Measurements from ENCODE around the gene MYRF.

MYRF gene

GRCh38 chr11:61765550-61766253 lies 13.3 kb downstream of the MYRF start:
- no peak for TF ChIP-seq CTCF (conservative IDR thresholded peaks at IDR 0.05)
- no peak for TF ChIP-seq ZFX (IDR thresholded peaks at IDR 0.05)
- no peak overlapping the region for H3K27ac ChIP-seq

- no peak overlapping the region for H3K27ac ChIP-seq
- TF ChIP-seq ZFX (IDR thresholded peaks at IDR 0.05) (no peak), CTCF (conservative IDR thresholded peaks at IDR 0.05) (no peak)
Measured at GRCh38 chr11:61766353-61766841, 14.0 kb downstream of the MYRF start.

- TF ChIP-seq CTCF (conservative IDR thresholded peaks at IDR 0.05) (no peak), ZFX (IDR thresholded peaks at IDR 0.05) (no peak)
- H3K27ac ChIP-seq, result no peak overlapping the region
Measured at GRCh38 chr11:61768376-61769076, 16.1 kb downstream of the MYRF start.

DNA sequence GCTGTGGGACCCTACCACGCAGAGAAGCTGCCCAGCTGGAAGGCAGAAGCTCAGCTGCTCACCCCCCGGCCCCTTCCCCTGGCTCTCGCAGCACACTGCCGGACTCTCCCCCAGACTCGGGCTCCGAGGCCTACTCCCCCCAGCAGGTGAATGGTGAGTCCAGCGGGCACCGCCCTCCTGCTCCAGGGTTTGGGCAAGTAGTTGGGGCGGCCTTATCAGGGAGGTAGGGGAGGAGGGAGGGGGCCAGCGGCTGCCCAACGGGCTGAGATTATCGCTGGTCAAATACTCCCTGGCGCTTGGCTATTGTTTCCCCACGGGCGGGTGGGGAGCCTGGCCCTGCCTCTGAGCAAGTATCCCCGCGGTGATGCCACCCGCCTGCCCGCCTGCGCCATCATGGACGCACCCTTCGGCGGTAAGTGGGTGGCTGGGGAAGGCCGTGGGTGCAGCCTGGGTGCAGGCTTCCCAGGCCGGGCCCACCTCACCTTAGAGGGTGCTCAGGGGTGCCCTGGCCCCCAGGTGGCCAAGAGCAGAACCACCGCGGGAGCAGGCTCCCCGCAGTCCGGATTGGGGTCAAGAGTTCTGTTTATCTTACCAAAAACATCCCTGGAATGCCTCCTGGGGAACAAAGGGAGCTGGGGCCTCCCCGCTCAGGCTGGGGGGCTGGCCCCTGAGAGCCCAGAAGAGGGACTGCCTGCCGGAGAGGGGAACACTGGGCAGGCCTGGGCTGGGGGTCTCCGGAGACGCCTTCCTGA lies 16.9 kb downstream of the MYRF start:
- H3K27ac ChIP-seq, result no peak overlapping the region
- no peak for TF ChIP-seq ZFX (IDR thresholded peaks at IDR 0.05)

DNA sequence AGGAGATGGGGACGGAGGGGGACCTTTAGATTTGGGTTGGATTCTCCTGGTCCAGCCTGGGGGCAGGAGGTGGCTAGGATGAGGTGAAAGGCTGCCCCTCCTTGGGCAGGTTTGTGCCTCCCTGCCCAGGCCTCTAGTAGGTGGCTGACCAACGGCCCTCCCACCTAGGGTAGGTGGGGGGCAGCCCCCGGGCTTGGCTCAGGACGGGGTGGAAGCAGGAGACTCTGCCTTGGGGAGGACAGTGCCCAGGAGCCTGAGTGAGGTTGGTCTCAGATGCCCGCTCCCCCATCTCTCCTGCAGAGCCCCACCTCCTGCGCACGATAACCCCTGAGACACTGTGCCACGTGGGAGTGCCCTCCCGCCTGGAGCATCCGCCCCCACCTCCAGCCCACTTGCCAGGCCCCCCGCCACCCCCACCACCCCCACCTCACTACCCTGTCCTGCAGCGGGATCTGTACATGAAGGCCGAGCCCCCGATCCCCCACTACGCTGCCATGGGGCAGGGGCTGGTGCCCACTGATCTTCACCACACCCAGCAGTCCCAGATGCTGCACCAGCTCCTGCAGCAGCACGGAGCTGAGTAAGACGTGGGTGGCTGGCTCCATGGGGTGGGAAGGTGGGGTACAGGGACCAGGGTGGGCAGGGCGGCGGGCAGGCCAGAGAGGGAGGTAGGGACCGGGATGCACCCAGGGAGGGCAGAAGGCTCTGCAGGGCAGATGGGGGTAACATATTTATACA lies 17.7 kb downstream of the MYRF start:
- TF ChIP-seq ZFX (IDR thresholded peaks at IDR 0.05) (no peak), CTCF (conservative IDR thresholded peaks at IDR 0.05) (no peak)
- no peak overlapping the region for H3K27ac ChIP-seq

DNA sequence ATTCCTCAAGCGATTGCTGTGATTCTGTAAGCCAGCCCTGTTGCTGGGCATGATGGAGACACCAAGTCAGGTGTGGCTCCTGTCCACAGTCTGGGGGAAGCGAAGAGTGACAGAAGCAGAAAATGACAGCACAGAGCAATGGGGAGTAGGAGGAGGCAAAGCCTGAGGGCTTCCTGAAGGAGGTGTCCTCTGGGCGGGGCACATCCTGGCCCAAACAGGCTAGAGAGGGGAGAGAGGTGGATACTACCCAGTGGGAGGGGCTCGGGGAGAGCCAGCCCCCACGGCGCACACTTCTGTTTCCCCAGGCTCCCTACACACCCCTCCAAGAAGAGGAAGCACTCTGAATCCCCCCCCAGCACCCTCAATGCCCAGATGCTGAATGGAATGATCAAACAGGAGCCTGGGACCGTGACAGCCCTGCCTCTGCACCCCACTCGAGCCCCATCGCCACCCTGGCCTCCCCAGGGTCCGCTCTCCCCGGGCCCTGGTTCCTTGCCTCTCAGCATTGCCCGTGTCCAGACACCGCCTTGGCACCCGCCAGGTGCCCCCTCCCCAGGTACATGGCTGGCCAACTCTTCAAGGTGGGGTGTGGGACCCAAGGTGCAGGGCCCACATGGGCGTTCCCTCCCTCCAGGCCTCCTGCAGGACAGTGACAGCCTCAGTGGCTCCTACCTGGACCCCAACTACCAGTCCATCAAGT lies 18.9 kb downstream of the MYRF start:
- TF ChIP-seq ZFX (IDR thresholded peaks at IDR 0.05), result no peak
- no peak for TF ChIP-seq CTCF (conservative IDR thresholded peaks at IDR 0.05)
- H3K27ac ChIP-seq, result no peak overlapping the region

GRCh38 chr11:61771985-61772455 lies 19.6 kb downstream of the MYRF start:
- TF ChIP-seq CTCF (conservative IDR thresholded peaks at IDR 0.05) (no peak), ZFX (IDR thresholded peaks at IDR 0.05) (no peak)
- H3K27ac ChIP-seq, result peak overlapping the region; percentile 17

All from C4-2B (cell line).